Measurements from ENCODE around the gene DST.
"Not testable (repeated sequence)": the region's sequence is repeated elsewhere in the genome, so short reads cannot be mapped to it uniquely, and the experiment has no call there.

The DST gene

GRCh38 chr6:56671160-56671559, 28.5 kb upstream of the DST start:
- H3K27me3 Mint-ChIP-seq (ENCODE audit: low read depth, poor library complexity) = peaks cover 7% of the 10 kb centered on the region
- H3K4me1 Mint-ChIP-seq = peaks cover 6% of the 10 kb centered on the region
- DNase-seq = no peak
- H3K36me3 Mint-ChIP-seq (ENCODE audit: low read depth) = peaks cover 7% of the 10 kb centered on the region
- peak overlapping the region; percentile 83 for H3K27ac Mint-ChIP-seq
- peaks cover 6% of the 10 kb centered on the region for H3K9me3 Mint-ChIP-seq
- H3K4me3 Mint-ChIP-seq = no peak overlapping the region
- no peak for TF ChIP-seq CTCF (IDR thresholded peaks at IDR 0.05)

DNA sequence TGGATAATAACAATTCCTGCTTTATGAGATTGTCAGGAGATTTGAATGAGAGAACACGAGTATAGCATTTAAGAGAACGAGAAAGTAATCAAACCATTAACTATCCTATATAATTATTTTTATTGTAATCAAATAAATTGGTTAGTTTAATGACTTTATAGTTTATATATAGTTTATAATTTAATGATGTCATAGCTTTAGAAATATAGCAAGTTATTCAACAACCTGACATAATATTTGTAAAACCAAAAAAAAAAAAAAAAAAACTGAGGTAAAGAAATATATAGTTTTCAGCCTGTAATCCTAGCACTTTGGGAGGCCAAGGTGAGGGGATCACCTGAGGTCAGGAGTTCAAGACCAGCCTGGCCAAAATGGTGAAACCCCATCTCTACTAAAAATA, 26.4 kb upstream of the DST start:
- Mint-ChIP-seq H3K9me3 (no peaks in the 10 kb centered on the region), H3K36me3 (ENCODE audit: low read depth) (no peaks in the 10 kb centered on the region), H3K27me3 (ENCODE audit: low read depth, poor library complexity) (peaks cover 4% of the 10 kb centered on the region), H3K4me1 (peaks cover 6% of the 10 kb centered on the region), H3K4me3 (no peak overlapping the region), H3K27ac (no peak overlapping the region)
- no peak for DNase-seq
- TF ChIP-seq CTCF (IDR thresholded peaks at IDR 0.05) = no peak

DNA sequence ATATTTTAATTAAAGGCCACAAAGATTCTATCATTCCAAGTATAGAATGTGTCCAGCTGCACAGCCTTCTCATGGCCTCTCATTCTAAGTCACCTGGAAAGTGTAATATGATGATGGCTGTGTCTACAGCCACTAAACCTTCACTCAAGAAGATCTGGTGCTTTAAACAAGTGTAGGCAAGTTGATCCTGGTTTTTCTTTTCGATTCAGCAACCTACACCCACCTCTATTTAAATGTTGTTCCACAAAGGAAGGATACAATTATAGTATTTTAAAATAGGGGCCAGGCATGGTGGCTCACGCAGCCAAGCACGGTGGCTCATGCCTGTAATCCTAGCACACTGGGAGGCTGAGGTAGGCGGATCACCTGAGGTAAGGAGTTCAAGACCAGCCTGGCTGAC, 25.5 kb upstream of the DST start:
- Mint-ChIP-seq H3K27me3 (ENCODE audit: low read depth, poor library complexity) (peaks cover 4% of the 10 kb centered on the region), H3K27ac (no peak overlapping the region), H3K4me3 (no peak overlapping the region), H3K36me3 (ENCODE audit: low read depth) (no peaks in the 10 kb centered on the region), H3K9me3 (no peaks in the 10 kb centered on the region), H3K4me1 (peaks cover 6% of the 10 kb centered on the region)
- DNase-seq = no peak
- TF ChIP-seq CTCF (IDR thresholded peaks at IDR 0.05) = no peak

DNA sequence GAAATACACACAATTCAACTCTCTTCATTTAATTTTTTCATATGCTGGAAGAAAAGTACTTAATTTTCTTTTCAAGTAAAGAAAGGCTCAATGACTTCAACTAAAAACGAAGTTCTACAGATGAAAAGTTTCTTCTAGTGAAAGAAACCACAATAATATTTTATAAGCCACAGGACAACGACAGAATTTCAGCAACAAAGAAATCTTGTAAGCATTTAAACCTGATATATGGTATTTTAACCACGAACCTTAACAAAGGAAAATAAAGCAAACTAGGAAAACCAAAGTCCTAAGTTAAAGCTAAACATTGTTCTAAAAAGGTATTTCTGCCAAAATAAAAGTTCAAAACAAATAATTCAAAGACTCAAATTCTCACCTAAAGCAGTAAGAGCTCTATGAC, 24.6 kb upstream of the DST start:
- Mint-ChIP-seq H3K4me3 (no peak overlapping the region), H3K36me3 (ENCODE audit: low read depth) (no peaks in the 10 kb centered on the region), H3K9me3 (no peaks in the 10 kb centered on the region), H3K27ac (no peak overlapping the region), H3K4me1 (peaks cover 6% of the 10 kb centered on the region), H3K27me3 (ENCODE audit: low read depth, poor library complexity) (peaks cover 4% of the 10 kb centered on the region)
- no peak for DNase-seq
- no peak for TF ChIP-seq CTCF (IDR thresholded peaks at IDR 0.05)

- DNase-seq = no peak
- no peak for TF ChIP-seq CTCF (IDR thresholded peaks at IDR 0.05)
- H3K4me3 Mint-ChIP-seq = no peak overlapping the region
- peaks cover 29% of the 10 kb centered on the region for H3K4me1 Mint-ChIP-seq
- peaks cover 4% of the 10 kb centered on the region for H3K36me3 Mint-ChIP-seq (ENCODE audit: low read depth)
- no peak overlapping the region for H3K27ac Mint-ChIP-seq
- H3K27me3 Mint-ChIP-seq (ENCODE audit: low read depth, poor library complexity) = peaks cover 4% of the 10 kb centered on the region
- no peaks in the 10 kb centered on the region for H3K9me3 Mint-ChIP-seq
Measured at GRCh38 chr6:56664029-56664428, 21.3 kb upstream of the DST start.

- Mint-ChIP-seq H3K36me3 (ENCODE audit: low read depth) (peaks cover 4% of the 10 kb centered on the region), H3K4me3 (no peak overlapping the region), H3K27ac (no peak overlapping the region), H3K4me1 (peaks cover 35% of the 10 kb centered on the region), H3K27me3 (ENCODE audit: low read depth, poor library complexity) (no peaks in the 10 kb centered on the region), H3K9me3 (no peaks in the 10 kb centered on the region)
- no peak for TF ChIP-seq CTCF (IDR thresholded peaks at IDR 0.05)
- DNase-seq = no peak
Measured at GRCh38 chr6:56663344-56663743, 20.7 kb upstream of the DST start.

DNA sequence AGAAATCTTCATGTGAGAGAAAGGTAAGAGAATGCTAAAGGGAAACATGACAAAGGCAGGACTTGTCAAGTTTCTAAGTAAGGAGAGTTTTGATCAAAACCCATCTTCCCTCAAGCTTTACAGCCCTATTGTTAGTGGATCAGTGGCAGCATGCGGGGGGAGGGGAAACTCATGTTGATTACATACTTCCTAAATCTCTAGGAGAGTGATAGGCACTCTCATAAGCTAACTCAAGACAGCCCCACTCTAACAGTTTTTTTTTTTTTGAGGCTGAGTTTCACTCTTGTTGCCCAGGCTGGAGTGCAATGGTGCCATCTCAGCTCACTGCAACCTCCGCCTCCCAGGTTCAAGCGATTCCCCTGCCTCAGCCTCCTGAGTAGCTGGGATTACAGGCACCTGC, 18.6 kb upstream of the DST start:
- H3K4me1 Mint-ChIP-seq = peaks cover 44% of the 10 kb centered on the region
- DNase-seq; H3K9me3 Mint-ChIP-seq; H3K4me3 Mint-ChIP-seq; H3K36me3 Mint-ChIP-seq (ENCODE audit: low read depth); H3K27me3 Mint-ChIP-seq (ENCODE audit: low read depth, poor library complexity); H3K27ac Mint-ChIP-seq: not testable (repeated sequence)
